HEK293 (cell line): ENCODE results near the gene BCL11A.

Experiments used
- EGR2 ChIP-seq: fragments of 450-650 bp; formaldehyde crosslinking; IDR thresholded peaks from 2 replicates; pipeline ENCODE4 v1.5.1; 2016; ENCODE audit warnings: low read depth, missing biosample characterization, missing genetic modification characterization
- MEIS1 ChIP-seq: sonication (generic); formaldehyde crosslinking; IDR thresholded peaks from 2 replicates; pipeline ENCODE4 v1.8.1; 2022; ENCODE audit warnings: missing genetic modification reagents, mild to moderate bottlenecking, borderline replicate concordance
- OSR2 ChIP-seq: fragments of 450-650 bp; formaldehyde crosslinking; IDR thresholded peaks from 2 replicates; pipeline ENCODE4 v1.5.1; 2016; ENCODE audit warnings: missing biosample characterization, missing genetic modification characterization
- ZBTB1 ChIP-seq: fragments of 450-650 bp; formaldehyde crosslinking; IDR thresholded peaks from 2 replicates; pipeline ENCODE4 v1.5.1; 2016; ENCODE audit warnings: missing biosample characterization, missing genetic modification characterization
- ZEB2 ChIP-seq: fragments of 450-650 bp; formaldehyde crosslinking; IDR thresholded peaks from 2 replicates; pipeline ENCODE4 v1.5.1; 2016; ENCODE audit warnings: missing biosample characterization, missing genetic modification characterization
- ZFP37 ChIP-seq: fragments of 450-650 bp; formaldehyde crosslinking; IDR thresholded peaks from 2 replicates; pipeline ENCODE4 v1.5.1; 2016; ENCODE audit warnings: missing biosample characterization, missing genetic modification characterization
- ZFP69B ChIP-seq: fragments of 450-650 bp; formaldehyde crosslinking; IDR thresholded peaks from 2 replicates; pipeline ENCODE4 v1.5.1; 2016; ENCODE audit warnings: missing biosample characterization, missing genetic modification characterization
- ZIC2 ChIP-seq: fragments of 450-650 bp; formaldehyde crosslinking; IDR thresholded peaks from 2 replicates; pipeline ENCODE4 v1.5.1; 2016; ENCODE audit warnings: missing biosample characterization, missing genetic modification characterization
- ZNF114 ChIP-seq: fragments of 450-650 bp; formaldehyde crosslinking; IDR thresholded peaks from 2 replicates; pipeline ENCODE4 v1.5.0; 2017; ENCODE audit warnings: missing biosample characterization, missing genetic modification characterization
- ZNF138 ChIP-seq: fragments of 450-650 bp; formaldehyde crosslinking; IDR thresholded peaks from 2 replicates; pipeline ENCODE4 v1.5.1; 2016; ENCODE audit warnings: missing biosample characterization, missing genetic modification characterization, borderline replicate concordance
- ZNF2 ChIP-seq: fragments of 450-650 bp; formaldehyde crosslinking; IDR thresholded peaks from 2 replicates; pipeline ENCODE4 v1.5.1; 2016; ENCODE audit warnings: missing biosample characterization, missing genetic modification characterization
- ZNF223 ChIP-seq: fragments of 450-650 bp; formaldehyde crosslinking; IDR thresholded peaks from 2 replicates; pipeline ENCODE4 v1.5.1; 2016; ENCODE audit warnings: missing biosample characterization, missing genetic modification characterization
- ZNF426 ChIP-seq: fragments of 450-650 bp; formaldehyde crosslinking; IDR thresholded peaks from 2 replicates; pipeline ENCODE4 v1.5.1; 2017; ENCODE audit warnings: missing biosample characterization, missing genetic modification characterization, mild to moderate bottlenecking, inconsistent platforms, moderate library complexity
- ZNF555 ChIP-seq: fragments of 450-650 bp; formaldehyde crosslinking; conservative IDR thresholded peaks from 2 replicates; pipeline ENCODE4 v1.5.1; 2017; ENCODE audit warnings: missing biosample characterization, mild to moderate bottlenecking, missing genetic modification characterization, inconsistent platforms
- ZNF561 ChIP-seq: fragments of 450-650 bp; IDR thresholded peaks from 2 replicates; pipeline ENCODE4 v1.5.1; 2018; ENCODE audit warnings: missing biosample characterization, missing genetic modification characterization, borderline replicate concordance
- ZXDB ChIP-seq: fragments of 450-650 bp; formaldehyde crosslinking; IDR thresholded peaks from 2 replicates; pipeline ENCODE4 v1.5.1; 2016; ENCODE audit warnings: missing biosample characterization, missing genetic modification characterization
- TF ChIP-seq, protein P1 (sequence below): fragments of 450-650 bp; formaldehyde crosslinking; IDR thresholded peaks from 2 replicates; pipeline ENCODE4; 2016; ENCODE audit warnings: missing biosample characterization, missing genetic modification characterization
- TF ChIP-seq, protein P2 (sequence below): fragments of 450-650 bp; formaldehyde crosslinking; IDR thresholded peaks from 2 replicates; pipeline ENCODE4 v1.5.1; 2016; ENCODE audit warnings: missing biosample characterization, missing genetic modification characterization, low read depth
- TF ChIP-seq, protein P3 (sequence below): fragments of 450-650 bp; formaldehyde crosslinking; IDR thresholded peaks from 2 replicates; pipeline ENCODE4 v1.5.1; 2016; ENCODE audit warnings: missing biosample characterization, missing genetic modification characterization, borderline replicate concordance
- TF ChIP-seq, protein P4 (sequence below): fragments of 450-650 bp; formaldehyde crosslinking; conservative IDR thresholded peaks from 2 replicates; pipeline ENCODE4 v1.5.1; 2016; ENCODE audit warnings: low read depth, missing biosample characterization, missing genetic modification characterization
- TF ChIP-seq, protein P5 (sequence below): fragments of 450-650 bp; formaldehyde crosslinking; IDR thresholded peaks from 2 replicates; pipeline ENCODE4 v1.5.1; 2017; ENCODE audit warnings: missing biosample characterization, missing genetic modification characterization
- TF ChIP-seq, protein P6 (sequence below): fragments of 450-650 bp; formaldehyde crosslinking; IDR thresholded peaks from 2 replicates; pipeline ENCODE4 v1.5.1; 2016; ENCODE audit warnings: missing biosample characterization, missing genetic modification characterization
- TF ChIP-seq, protein P7 (sequence below): fragments of 450-650 bp; formaldehyde crosslinking; IDR thresholded peaks from 2 replicates; pipeline ENCODE4 v1.5.1; 2017; ENCODE audit warnings: missing biosample characterization, missing genetic modification characterization

The BCL11A gene

DNA sequence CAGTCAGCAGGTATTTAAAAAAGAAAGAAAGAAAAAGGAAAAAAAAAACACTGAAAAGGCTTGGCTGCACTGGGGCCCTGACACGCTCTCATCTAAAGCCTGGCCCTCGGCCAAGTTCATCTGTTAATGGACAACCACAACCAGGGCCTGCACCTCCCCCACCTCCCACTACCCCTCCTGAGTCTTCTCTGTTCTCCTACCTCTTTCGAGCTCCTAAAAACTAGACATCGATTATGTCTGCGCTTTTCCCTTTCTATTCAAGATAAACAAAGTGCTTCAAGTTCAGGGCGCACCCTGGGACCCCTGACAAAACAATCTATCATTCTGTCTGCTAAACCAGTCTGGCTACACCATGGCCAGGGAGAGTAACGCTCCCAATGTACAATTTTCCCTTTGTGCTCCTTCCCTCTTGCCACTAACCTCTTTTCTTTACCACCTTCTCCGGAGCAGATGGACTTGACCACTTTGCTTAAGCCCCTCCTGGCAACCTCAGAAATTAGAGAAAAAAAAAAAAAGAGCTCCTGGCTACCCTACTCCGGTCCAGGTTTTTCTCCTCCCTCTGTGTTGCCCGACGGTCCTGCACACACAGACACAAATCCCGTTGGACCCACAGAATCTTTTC, 22.7 kb downstream of the BCL11A start (continued):
- TF ChIP-seq, protein P1, sequence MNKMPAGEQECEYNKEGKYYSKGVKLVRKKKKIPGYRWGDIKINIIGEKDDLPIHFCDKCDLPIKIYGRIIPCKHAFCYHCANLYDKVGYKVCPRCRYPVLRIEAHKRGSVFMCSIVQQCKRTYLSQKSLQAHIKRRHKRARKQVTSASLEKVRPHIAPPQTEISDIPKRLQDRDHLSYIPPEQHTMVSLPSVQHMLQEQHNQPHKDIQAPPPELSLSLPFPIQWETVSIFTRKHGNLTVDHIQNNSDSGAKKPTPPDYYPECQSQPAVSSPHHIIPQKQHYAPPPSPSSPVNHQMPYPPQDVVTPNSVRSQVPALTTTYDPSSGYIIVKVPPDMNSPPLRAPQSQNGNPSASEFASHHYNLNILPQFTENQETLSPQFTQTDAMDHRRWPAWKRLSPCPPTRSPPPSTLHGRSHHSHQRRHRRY = no peak
- TF ChIP-seq ZNF138 (tag by site-specific recombination) (no peak), ZNF555 (tag by site-specific recombination) (no peak), OSR2 (tag by site-specific recombination) (no peak), ZEB2 (tag by site-specific recombination) (peak; percentile 63), ZIC2 (tag by site-specific recombination) (no peak), ZBTB1 (tag by site-specific recombination) (no peak), ZNF114 (tag by site-specific recombination) (no peak), EGR2 (tag by site-specific recombination) (peak; percentile 70), ZFP37 (no peak), ZNF223 (tag by site-specific recombination) (peak; percentile 77; the same call in 1 of the 2 replicates), ZXDB (peak; percentile 54; the same call in 1 of the 2 replicates), ZNF2 (tag by site-specific recombination) (peak; percentile 34; the same call in 1 of the 2 replicates), ZNF426 (tag by site-specific recombination) (no peak), ZFP69B (no peak), MEIS1 (CRISPR knock-in tag) (no peak), ZNF561 (tag by site-specific recombination) (no peak)
- TF ChIP-seq, protein P2, sequence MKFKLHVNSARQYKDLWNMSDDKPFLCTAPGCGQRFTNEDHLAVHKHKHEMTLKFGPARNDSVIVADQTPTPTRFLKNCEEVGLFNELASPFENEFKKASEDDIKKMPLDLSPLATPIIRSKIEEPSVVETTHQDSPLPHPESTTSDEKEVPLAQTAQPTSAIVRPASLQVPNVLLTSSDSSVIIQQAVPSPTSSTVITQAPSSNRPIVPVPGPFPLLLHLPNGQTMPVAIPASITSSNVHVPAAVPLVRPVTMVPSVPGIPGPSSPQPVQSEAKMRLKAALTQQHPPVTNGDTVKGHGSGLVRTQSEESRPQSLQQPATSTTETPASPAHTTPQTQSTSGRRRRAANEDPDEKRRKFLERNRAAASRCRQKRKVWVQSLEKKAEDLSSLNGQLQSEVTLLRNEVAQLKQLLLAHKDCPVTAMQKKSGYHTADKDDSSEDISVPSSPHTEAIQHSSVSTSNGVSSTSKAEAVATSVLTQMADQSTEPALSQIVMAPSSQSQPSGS (tag by site-specific recombination) = no peak
- TF ChIP-seq, protein P3, sequence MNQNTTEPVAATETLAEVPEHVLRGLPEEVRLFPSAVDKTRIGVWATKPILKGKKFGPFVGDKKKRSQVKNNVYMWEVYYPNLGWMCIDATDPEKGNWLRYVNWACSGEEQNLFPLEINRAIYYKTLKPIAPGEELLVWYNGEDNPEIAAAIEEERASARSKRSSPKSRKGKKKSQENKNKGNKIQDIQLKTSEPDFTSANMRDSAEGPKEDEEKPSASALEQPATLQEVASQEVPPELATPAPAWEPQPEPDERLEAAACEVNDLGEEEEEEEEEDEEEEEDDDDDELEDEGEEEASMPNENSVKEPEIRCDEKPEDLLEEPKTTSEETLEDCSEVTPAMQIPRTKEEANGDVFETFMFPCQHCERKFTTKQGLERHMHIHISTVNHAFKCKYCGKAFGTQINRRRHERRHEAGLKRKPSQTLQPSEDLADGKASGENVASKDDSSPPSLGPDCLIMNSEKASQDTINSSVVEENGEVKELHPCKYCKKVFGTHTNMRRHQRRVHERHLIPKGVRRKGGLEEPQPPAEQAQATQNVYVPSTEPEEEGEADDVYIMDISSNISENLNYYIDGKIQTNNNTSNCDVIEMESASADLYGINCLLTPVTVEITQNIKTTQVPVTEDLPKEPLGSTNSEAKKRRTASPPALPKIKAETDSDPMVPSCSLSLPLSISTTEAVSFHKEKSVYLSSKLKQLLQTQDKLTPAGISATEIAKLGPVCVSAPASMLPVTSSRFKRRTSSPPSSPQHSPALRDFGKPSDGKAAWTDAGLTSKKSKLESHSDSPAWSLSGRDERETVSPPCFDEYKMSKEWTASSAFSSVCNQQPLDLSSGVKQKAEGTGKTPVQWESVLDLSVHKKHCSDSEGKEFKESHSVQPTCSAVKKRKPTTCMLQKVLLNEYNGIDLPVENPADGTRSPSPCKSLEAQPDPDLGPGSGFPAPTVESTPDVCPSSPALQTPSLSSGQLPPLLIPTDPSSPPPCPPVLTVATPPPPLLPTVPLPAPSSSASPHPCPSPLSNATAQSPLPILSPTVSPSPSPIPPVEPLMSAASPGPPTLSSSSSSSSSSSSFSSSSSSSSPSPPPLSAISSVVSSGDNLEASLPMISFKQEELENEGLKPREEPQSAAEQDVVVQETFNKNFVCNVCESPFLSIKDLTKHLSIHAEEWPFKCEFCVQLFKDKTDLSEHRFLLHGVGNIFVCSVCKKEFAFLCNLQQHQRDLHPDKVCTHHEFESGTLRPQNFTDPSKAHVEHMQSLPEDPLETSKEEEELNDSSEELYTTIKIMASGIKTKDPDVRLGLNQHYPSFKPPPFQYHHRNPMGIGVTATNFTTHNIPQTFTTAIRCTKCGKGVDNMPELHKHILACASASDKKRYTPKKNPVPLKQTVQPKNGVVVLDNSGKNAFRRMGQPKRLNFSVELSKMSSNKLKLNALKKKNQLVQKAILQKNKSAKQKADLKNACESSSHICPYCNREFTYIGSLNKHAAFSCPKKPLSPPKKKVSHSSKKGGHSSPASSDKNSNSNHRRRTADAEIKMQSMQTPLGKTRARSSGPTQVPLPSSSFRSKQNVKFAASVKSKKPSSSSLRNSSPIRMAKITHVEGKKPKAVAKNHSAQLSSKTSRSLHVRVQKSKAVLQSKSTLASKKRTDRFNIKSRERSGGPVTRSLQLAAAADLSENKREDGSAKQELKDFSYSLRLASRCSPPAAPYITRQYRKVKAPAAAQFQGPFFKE (tag by site-specific recombination) = no peak
- TF ChIP-seq, protein P4, sequence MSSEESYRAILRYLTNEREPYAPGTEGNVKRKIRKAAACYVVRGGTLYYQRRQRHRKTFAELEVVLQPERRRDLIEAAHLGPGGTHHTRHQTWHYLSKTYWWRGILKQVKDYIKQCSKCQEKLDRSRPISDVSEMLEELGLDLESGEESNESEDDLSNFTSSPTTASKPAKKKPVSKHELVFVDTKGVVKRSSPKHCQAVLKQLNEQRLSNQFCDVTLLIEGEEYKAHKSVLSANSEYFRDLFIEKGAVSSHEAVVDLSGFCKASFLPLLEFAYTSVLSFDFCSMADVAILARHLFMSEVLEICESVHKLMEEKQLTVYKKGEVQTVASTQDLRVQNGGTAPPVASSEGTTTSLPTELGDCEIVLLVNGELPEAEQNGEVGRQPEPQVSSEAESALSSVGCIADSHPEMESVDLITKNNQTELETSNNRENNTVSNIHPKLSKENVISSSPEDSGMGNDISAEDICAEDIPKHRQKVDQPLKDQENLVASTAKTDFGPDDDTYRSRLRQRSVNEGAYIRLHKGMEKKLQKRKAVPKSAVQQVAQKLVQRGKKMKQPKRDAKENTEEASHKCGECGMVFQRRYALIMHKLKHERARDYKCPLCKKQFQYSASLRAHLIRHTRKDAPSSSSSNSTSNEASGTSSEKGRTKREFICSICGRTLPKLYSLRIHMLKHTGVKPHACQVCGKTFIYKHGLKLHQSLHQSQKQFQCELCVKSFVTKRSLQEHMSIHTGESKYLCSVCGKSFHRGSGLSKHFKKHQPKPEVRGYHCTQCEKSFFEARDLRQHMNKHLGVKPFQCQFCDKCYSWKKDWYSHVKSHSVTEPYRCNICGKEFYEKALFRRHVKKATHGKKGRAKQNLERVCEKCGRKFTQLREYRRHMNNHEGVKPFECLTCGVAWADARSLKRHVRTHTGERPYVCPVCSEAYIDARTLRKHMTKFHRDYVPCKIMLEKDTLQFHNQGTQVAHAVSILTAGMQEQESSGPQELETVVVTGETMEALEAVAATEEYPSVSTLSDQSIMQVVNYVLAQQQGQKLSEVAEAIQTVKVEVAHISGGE (tag by site-specific recombination) = peak; percentile 57; the same call in 1 of the 2 replicates
- TF ChIP-seq, protein P5, sequence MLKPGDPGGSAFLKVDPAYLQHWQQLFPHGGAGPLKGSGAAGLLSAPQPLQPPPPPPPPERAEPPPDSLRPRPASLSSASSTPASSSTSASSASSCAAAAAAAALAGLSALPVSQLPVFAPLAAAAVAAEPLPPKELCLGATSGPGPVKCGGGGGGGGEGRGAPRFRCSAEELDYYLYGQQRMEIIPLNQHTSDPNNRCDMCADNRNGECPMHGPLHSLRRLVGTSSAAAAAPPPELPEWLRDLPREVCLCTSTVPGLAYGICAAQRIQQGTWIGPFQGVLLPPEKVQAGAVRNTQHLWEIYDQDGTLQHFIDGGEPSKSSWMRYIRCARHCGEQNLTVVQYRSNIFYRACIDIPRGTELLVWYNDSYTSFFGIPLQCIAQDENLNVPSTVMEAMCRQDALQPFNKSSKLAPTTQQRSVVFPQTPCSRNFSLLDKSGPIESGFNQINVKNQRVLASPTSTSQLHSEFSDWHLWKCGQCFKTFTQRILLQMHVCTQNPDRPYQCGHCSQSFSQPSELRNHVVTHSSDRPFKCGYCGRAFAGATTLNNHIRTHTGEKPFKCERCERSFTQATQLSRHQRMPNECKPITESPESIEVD = peak; percentile 69
- TF ChIP-seq, protein P6, sequence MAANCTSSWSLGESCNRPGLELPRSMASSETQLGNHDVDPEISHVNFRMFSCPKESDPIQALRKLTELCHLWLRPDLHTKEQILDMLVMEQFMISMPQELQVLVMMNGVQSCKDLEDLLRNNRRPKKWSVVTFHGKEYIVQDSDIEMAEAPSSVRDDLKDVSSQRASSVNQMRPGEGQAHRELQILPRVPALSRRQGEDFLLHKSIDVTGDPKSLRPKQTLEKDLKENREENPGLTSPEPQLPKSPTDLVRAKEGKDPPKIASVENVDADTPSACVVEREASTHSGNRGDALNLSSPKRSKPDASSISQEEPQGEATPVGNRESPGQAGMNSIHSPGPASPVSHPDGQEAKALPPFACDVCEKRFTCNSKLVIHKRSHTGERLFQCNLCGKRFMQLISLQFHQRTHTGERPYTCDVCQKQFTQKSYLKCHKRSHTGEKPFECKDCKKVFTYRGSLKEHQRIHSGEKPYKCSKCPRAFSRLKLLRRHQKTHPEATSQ = no peak
- TF ChIP-seq, protein P7, sequence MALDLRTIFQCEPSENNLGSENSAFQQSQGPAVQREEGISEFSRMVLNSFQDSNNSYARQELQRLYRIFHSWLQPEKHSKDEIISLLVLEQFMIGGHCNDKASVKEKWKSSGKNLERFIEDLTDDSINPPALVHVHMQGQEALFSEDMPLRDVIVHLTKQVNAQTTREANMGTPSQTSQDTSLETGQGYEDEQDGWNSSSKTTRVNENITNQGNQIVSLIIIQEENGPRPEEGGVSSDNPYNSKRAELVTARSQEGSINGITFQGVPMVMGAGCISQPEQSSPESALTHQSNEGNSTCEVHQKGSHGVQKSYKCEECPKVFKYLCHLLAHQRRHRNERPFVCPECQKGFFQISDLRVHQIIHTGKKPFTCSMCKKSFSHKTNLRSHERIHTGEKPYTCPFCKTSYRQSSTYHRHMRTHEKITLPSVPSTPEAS (tag by site-specific recombination) = peak; percentile 37; the same call in 1 of the 2 replicates
